ENCODE results near the gene KLHL6. TPM values are rescaled to one million over a fixed set of nuclear protein-coding genes. Genes with fewer than 3 reads are reported as not detected.
"Not testable (repeated sequence)": the region's sequence is repeated elsewhere in the genome, so short reads cannot be mapped to it uniquely, and the experiment has no call there.

Gene KLHL6
- total RNA-seq, 4 donors from 2014 or later: 0.10 to 1.4 (median 0.39) TPM

DNA sequence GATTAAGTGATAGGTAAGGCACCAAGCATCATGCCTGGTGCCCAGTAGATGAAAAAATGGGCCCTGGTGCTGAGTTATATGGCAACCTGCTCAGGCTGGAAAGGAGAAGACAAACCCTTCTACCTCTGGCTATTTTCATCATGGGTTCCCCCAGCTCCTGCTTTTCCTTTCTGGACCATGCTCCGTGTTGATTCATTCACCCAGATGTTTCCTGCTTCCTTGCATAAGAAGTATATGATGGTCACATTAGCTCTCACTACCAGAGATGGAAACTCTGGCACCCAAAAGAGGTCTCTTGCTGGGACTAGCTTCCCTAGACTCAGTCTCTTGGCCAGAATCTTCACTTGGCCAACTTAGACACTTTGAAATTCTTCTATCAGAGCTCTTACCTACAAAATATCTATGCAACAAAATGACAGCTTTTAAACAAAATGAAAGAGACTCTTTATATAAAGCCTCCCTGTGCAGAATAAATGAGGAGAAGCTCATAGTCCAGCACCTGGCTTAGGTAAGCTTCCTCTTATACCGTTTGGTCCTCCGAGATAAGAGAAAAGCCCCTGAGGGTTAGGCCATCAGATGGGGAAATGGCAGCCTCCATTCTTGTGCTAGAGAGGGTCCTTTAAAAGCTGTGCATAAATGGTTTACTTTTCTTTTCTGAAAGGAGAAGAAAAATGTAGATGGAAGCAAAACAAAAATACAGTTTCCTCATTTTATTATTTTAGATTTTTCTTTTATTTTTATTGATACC is 80.3 kb downstream of the KLHL6 start:
- Histone ChIP-seq H3K9me3 (no peaks in the 10 kb centered on the region), H3K27ac (no peak overlapping the region), H3K27me3 (no peaks in the 10 kb centered on the region), H3K4me3 (no peak overlapping the region), H3K36me3 (no peaks in the 10 kb centered on the region), H3K4me1 (peaks cover 4% of the 10 kb centered on the region)
- no peak for DNase-seq (ENCODE audit: low spot score in 2 of 2)
- TF ChIP-seq POLR2AphosphoS5 (IDR thresholded peaks at IDR 0.05) (no peak), POLR2A (IDR thresholded peaks at IDR 0.05) (no peak), EP300 (IDR thresholded peaks at IDR 0.05) (no peak), CTCF (IDR thresholded peaks at IDR 0.05) (no peak)
- 51% methylated on average over 3 of the region's 3 CpGs for whole genome bisulfite sequencing

DNA sequence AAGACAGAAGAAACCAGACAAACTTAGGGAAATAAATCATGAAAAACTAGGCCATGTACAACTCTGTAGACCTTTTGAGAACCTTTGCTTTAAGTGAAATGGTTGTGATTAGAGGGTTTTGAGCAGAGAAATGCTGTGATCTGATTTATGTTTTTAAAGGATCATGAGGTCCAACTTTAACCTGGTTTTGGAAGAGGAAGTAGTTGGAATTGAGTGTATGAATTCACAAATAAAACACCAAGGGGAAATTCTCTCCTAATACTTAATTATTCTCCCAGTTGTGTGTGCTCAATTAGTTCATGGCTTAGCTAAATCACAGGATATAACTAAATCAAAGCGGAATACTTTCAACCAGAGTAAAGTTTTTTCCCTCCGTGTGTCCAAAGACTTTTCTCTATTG is 81.5 kb downstream of the KLHL6 start:
- no peaks in the 10 kb centered on the region for H3K36me3 ChIP-seq
- no peaks in the 10 kb centered on the region for H3K9me3 ChIP-seq
- WGBS: 82% methylated on average over 2 of the region's 2 CpGs
- no peak overlapping the region for H3K4me3 ChIP-seq
- no peaks in the 10 kb centered on the region for H3K27me3 ChIP-seq
- TF ChIP-seq POLR2A (IDR thresholded peaks at IDR 0.05) (no peak), POLR2AphosphoS5 (IDR thresholded peaks at IDR 0.05) (no peak), CTCF (IDR thresholded peaks at IDR 0.05) (no peak), EP300 (IDR thresholded peaks at IDR 0.05) (no peak)
- H3K27ac ChIP-seq: no peak overlapping the region
- H3K4me1 ChIP-seq: peaks cover 9% of the 10 kb centered on the region
- no peak for DNase-seq (ENCODE audit: low spot score in 2 of 2)

DNA sequence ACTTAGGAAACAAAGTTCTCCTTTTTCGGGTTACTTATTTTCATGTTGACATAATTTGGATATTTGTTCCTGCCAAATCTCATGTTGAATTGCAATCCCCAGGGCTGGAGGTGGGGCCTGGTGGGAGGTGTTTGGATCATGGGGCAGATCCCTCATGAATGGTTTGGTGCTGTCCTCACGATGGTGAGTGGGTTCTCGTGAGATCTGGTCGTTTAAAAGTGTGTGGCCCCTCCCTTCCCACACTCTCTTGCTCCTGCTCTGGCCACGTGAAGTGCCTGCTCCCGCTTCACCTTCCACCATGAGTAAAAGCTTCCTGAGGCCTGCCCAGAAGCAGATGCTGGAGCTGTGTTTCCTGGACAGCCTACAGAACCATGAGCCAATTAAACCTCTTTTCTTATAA is 83.4 kb downstream of the KLHL6 start:
- no peaks in the 10 kb centered on the region for H3K27me3 ChIP-seq
- TF ChIP-seq EP300 (IDR thresholded peaks at IDR 0.05): no peak
- no peak for TF ChIP-seq POLR2AphosphoS5 (IDR thresholded peaks at IDR 0.05)
- no peak for TF ChIP-seq CTCF (IDR thresholded peaks at IDR 0.05)
- no peak for TF ChIP-seq POLR2A (IDR thresholded peaks at IDR 0.05)
- H3K9me3 ChIP-seq: no peaks in the 10 kb centered on the region
- DNase-seq (ENCODE audit: low spot score in 2 of 2): no peak
- no peak overlapping the region for H3K27ac ChIP-seq
- H3K36me3 ChIP-seq: no peaks in the 10 kb centered on the region
- H3K4me3 ChIP-seq: no peak overlapping the region
- H3K4me1 ChIP-seq: peaks cover 5% of the 10 kb centered on the region
- 69% methylated on average over 6 of the region's 6 CpGs for WGBS

- WGBS: 75% methylated on average over 1 of the region's 1 CpG
- H3K4me3 ChIP-seq: no peak overlapping the region
- no peak for DNase-seq (ENCODE audit: low spot score in 2 of 2)
- H3K27me3 ChIP-seq: no peaks in the 10 kb centered on the region
- no peaks in the 10 kb centered on the region for H3K9me3 ChIP-seq
- peaks cover 5% of the 10 kb centered on the region for H3K4me1 ChIP-seq
- H3K36me3 ChIP-seq: no peaks in the 10 kb centered on the region
- no peak overlapping the region for H3K27ac ChIP-seq
- TF ChIP-seq EP300 (IDR thresholded peaks at IDR 0.05) (no peak), CTCF (IDR thresholded peaks at IDR 0.05) (no peak), POLR2A (IDR thresholded peaks at IDR 0.05) (no peak), POLR2AphosphoS5 (IDR thresholded peaks at IDR 0.05) (no peak)
Observed at GRCh38 chr3:183468424-183468823, 87.1 kb downstream of the KLHL6 start.

- no peaks in the 10 kb centered on the region for H3K27me3 ChIP-seq
- no peaks in the 10 kb centered on the region for H3K36me3 ChIP-seq
- no peak overlapping the region for H3K27ac ChIP-seq
- no peak overlapping the region for H3K4me3 ChIP-seq
- WGBS: 74% methylated on average over 3 of the region's 3 CpGs
- peaks cover 5% of the 10 kb centered on the region for H3K4me1 ChIP-seq
- TF ChIP-seq POLR2A (IDR thresholded peaks at IDR 0.05): no peak
- TF ChIP-seq CTCF (IDR thresholded peaks at IDR 0.05): no peak
- H3K9me3 ChIP-seq: no peaks in the 10 kb centered on the region
- DNase-seq (ENCODE audit: low spot score in 2 of 2): no peak
Observed at GRCh38 chr3:183466575-183466974, 88.9 kb downstream of the KLHL6 start.

DNA sequence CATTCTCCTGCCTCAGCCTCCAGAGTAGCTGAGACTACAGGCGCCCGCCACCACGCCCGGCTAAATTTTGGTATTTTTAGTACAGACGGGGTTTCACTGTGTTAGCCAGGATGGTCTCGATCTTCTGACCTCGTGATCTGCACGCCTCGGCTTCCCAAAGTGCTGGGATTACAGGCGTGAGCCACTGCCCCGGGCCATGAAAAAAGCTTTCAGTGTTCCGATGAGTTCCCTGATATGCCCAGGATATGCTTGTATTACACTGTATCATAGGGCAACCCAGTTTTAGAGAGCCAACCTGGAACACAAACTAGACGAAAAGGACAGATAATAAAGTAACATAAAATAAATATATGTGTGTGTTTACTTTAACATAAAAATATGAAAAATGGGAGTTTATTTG is 89.8 kb downstream of the KLHL6 start:
- H3K36me3 ChIP-seq; DNase-seq (ENCODE audit: low spot score in 2 of 2); H3K4me3 ChIP-seq; H3K27me3 ChIP-seq; H3K27ac ChIP-seq; H3K4me1 ChIP-seq; H3K9me3 ChIP-seq: not testable (repeated sequence)
- WGBS: 75% methylated on average over 13 of the region's 13 CpGs

Measured in suprapubic skin (tissue), 4 donors.